NOMO-1 treated with dmso at 0.1 percent for 144 hours (cell line): ENCODE data around the gene SPATA13.
A peak's percentile ranks its signal among the peaks of the same experiment; 100 is the strongest.

ENCODE experiments used
- DNase-seq: peaks from one replicate; lab custom pipeline; 2025; ENCODE audit not compliant: unreplicated experiment; lab: John Stamatoyannopoulos, UW

The SPATA13 gene

DNA sequence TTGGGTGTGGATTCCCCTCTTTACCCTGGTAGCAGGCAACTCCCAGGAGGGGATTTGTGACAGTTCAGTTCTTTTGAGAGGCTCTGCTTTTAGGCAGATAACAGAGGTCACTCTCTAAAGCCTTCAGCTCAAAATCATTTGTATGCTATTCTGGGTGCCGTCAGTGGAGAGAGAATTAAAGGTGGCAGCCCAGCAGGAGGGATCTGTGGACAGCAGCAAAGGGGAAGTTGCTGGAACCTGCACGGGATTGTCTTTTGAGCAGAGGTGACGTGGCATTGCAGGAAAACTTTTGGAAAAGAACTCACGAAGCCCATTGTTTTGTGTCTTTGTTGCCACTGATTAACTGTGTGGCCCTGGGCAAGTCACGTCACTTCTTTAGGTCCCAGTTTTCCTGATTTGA lies 86.5 kb downstream of the SPATA13 start:
- DNase-seq = no peak

DNA sequence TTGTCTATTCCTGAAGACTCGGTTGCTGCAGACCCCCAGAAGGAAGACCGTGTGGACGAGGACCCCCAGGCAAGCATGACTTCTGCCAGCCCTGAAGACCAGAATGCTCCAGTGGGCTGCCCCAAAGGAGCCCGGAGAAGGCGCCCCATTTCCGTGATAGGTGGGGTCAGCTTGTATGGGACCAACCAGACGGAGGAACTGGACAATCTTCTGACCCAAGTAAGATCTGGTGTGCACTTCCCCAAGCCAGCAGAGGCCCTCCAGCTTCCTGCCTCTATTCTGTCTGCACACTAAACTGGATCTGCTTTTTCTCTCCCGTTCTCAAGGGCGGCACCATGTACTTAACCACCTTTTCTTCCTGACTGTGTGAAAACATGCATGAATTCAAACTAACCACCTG lies 89.1 kb downstream of the SPATA13 start:
- peak; percentile 38 for DNase-seq

DNA sequence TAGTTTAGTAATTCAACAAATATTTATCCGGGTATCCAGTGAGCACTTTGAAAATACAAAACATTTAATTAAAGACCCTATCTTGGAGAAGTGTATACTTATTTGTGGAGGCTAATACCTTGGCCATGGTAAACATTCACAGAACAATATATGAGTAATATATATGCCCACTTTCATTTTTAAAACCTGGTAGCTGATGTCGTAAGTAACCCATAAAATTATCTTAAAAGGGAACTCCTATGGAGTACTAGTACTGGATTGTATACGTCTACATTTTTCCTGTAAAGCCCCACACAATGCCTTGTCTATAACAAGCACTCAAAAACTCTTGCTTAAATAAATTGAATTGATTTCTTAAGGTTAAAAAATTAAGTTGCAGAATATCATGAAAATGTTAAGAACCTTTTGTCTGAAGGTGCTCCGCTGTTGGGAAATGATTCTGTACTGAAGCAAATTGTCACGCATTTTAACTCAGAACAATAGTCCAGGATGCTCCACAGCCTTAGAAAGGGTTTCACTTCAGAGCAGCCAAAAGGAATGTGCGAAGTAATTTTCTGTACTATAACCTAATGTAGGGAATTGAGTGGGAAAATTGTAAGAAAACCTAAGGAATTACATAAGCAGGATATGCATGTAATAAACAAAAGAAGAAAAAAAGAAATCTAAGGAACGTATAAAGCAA lies 90.0 kb downstream of the SPATA13 start:
- peak; percentile 26 for DNase-seq

DNA sequence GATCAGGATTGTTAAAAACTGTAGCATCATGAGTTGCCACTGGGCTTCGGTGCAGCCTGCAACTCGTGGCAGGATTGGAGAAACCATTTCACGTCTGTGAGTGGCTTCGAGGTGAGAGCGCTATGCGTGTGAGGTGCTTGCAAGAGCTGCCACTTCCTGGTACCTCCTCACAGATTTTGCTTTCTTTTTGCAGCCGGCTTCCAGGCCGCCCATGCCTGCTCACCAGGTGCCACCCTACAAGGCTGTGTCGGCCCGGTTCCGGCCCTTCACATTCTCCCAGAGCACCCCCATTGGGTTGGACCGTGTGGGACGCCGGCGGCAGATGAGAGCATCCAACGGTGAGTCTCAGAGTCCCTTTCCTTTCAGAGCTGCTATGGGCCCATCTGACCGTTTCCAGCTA lies 91.0 kb downstream of the SPATA13 start:
- no peak for DNase-seq

GRCh38 chr13:24252136-24252535 lies 91.6 kb downstream of the SPATA13 start:
- no peak for DNase-seq

DNA sequence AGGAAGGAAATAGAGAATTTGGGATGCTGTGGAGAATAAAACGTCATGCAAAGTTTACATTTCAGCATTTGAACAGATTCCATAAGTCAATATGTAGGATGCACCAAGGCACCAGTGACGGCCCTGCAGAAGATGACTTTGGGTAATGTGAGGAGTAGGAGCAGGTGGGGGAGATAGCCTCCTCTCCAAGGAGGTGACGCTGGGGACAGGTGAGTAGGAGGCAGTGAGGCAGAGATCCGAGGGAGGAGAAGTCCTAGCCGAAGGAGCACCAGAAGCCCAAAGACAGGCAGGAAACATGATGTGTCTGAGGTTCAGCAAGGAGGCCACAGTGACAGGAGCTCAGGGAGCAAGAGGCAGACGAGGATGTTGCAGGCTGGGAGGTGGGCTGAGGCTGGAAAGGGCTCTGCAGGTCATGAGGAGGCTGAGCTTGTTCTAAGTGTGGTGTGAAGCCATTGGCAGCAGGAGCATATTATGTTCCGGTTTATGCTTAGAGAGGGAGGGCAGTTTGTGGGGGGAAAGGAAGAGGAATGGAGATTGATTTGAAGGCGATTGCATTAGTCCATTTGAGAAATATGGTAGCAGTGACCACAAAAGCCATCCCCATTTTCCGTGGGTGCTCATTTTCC lies 93.1 kb downstream of the SPATA13 start:
- DNase-seq = peak; percentile 83

DNA sequence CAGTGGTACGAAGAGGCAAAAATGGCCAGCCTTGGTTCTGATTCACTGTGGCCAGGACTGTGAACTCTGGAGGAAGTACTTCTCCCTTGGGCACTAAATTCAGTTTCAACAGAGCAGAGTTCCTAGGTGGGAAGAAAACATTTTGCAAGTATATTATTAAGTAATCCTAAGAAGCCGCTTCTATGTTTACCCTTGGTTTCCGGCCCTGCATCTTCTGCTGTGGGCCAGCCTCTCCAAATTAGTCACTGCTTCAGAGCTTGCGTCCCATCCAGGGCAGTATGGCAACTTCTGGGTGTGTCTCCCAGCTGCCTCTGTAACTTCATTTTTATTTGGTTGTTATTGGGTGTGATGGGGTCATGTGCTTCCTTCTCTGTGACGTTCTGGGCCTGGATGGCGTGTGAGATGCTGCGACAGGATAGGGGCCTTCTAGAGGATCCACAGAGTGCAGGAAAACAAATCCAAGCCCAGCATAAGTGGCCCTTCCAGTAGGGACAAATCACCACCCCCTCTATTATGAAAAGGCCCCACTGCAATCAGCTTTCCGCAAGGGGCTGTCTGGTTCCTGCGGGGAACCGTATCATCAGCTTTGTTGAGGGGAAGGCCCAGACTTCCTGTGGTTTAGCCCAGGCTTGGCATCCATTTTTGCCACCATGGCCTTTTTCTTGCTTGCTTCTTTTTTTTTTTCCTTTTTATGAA lies 93.8 kb downstream of the SPATA13 start:
- DNase-seq = peak; percentile 97

- DNase-seq = no peak
Observed at GRCh38 chr13:24257497-24257896, 97.0 kb downstream of the SPATA13 start.

GRCh38 chr13:24261566-24261965 lies 101.0 kb downstream of the SPATA13 start:
- no peak for DNase-seq

DNA sequence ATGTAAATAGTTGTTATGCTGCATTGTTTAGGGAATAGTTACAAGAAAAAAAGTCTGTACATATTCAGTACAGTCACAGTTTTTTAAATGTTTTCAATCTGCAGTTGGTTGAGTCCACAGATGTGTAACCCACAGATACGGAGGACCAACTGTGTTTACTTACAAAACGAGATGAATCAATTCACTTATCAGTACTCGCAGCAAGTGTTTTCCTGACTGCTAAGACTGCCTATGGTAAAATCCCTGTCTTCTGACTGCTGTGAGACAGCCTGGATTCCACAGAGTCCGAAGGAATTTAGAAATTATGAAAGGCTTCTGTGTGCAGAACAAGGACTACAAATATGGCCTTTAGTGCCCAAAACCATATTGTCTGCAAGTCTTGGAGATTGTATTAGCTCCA lies 103.1 kb downstream of the SPATA13 start:
- no peak for DNase-seq

DNA sequence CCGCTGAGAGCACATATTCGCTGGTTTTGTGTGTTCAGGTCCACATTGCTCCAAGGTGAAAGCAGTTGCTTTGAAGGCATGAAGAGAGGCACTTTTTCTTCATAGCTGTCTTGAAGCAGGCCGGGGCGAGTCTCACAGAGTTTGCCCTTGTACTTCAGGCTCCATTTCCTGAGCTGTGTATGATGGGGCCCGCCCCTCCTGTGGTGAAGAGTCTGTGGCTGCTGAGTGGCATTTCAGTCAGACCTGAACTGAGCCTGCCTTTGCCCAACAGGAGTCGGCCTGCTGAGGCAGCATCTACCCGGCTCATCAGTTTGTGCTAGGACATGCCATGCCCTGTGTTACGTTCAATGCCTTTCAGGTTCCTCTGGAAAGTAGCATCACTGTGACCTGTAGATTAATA lies 104.5 kb downstream of the SPATA13 start:
- DNase-seq = no peak

GRCh38 chr13:24265453-24265852 lies 104.9 kb downstream of the SPATA13 start:
- DNase-seq = no peak

DNA sequence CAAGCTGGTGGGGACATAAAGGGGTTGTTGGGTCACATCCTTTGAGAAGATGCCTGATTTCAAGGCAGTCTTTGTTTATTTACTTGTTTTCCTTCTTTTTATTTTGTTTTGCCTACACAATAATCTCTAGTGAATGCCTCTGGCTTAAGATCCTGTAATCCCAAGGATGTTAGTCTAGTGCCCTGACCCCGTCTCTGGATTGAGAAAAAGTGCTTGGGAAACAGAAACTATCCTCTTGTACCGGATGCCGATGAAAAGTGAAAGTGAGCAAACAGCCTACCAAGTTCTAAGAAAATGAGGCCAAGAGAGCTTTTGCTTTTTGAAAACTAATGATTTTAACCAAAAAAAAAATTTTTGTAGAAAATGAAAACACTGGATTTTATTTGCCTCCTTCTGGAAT lies 106.8 kb downstream of the SPATA13 start:
- no peak for DNase-seq

DNA sequence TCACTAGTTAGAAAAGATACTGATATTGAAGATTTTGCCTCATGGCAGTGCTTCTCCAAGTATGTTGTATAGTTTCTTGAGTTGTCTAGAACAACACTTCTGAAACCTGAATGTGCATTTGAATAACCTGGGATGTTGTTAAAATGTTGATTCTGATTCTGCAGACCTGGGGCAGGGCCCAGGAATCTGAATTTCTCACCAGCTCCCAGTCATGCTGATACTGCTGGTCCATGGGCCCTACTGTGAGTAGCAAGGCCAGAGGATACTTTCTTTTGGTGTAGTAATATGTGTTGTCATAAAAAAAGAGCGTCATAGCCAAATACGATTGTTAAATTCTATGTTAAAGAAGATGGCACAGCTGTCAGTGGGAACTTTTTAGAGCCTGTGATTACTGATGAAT lies 107.3 kb downstream of the SPATA13 start:
- no peak for DNase-seq

DNA sequence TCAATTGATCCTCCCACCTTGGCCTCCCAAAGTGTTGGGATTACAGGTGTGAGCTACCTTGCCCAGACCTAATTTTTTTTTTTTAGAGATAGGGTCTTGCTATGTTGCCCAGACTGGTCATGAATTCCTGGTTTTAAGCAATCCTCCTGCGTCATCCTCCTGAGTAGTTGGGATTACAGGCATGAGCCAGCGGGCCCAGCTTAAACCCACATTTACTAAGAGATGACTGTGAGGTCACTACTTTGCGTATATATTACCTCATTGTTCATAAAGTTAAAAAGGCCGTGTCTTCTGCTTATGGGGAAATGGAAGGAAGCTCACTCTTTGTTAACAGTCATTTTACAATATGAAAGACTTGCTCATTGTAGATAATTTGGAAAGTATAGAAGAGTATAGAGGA lies 109.3 kb downstream of the SPATA13 start:
- no peak for DNase-seq

- peak; percentile 52 for DNase-seq
Observed at GRCh38 chr13:24270639-24271141, 110.2 kb downstream of the SPATA13 start.

GRCh38 chr13:24271231-24271600 lies 110.7 kb downstream of the SPATA13 start:
- DNase-seq = no peak

GRCh38 chr13:24271601-24272451 lies 111.3 kb downstream of the SPATA13 start:
- DNase-seq = peak; percentile 58

GRCh38 chr13:24272452-24273161 lies 112.1 kb downstream of the SPATA13 start:
- DNase-seq = no peak

DNA sequence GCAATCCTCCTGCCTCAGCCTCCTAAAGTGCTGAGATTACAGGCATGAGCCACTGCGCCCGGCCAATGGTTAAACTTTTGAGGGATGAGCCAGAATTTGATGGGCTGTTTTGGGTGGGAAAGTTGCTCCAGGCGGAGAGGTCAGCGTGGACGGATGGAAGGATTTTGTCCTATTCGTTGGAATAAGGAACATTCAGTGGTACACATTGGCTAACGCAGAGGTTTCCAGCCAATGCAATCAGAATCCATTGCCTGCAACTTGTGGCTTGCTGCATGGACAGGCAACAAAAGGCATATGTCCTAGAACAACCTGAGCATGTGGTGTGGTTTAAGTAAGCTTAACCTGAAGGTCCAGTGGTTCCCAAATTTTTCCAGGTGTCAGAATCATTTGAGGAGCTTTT lies 113.4 kb downstream of the SPATA13 start:
- no peak for DNase-seq
